ENCODE data around the gene SLC25A11.

SLC25A11 gene

GRCh38 chr17:4944163-4944553 is 4.3 kb upstream of the SLC25A11 start:
- peaks cover 32 to 37% of the 10 kb centered on the region in 2 donors for H3K36me3 ChIP-seq (ENCODE audit: control insufficient read depth in 2 of 2, insufficient read depth in 2 of 2, low read length in 2 of 2)
- H3K4me1 ChIP-seq (ENCODE audit: control insufficient read depth, insufficient read depth, low read length): peaks cover 54% of the 10 kb centered on the region
- no peak overlapping the region for H3K4me3 ChIP-seq (ENCODE audit: low read length in 2 of 2)
- peak overlapping the region in 1 of 2 donors; percentile 32 for H3K9ac ChIP-seq (ENCODE audit: low read length in 2 of 2)
- no peaks in the 10 kb centered on the region for H3K27me3 ChIP-seq (ENCODE audit: control insufficient read depth in 1 of 2, insufficient read depth in 2 of 2, low read length in 2 of 2)
- H3K9me3 ChIP-seq (ENCODE audit: control insufficient read depth in 2 of 2, low read length in 2 of 2): no peaks in the 10 kb centered on the region
- H3K27ac ChIP-seq (ENCODE audit: low read length): peak overlapping the region; percentile 75

GRCh38 chr17:4942760-4943508 is 3.1 kb upstream of the SLC25A11 start:
- peak overlapping the region; percentile 18 for H3K27ac ChIP-seq (ENCODE audit: low read length)
- peaks cover 34 to 44% of the 10 kb centered on the region in 2 donors for H3K36me3 ChIP-seq (ENCODE audit: control insufficient read depth in 2 of 2, insufficient read depth in 2 of 2, low read length in 2 of 2)
- H3K9me3 ChIP-seq (ENCODE audit: control insufficient read depth in 2 of 2, low read length in 2 of 2): no peaks in the 10 kb centered on the region
- peak overlapping the region in 1 of 2 donors; percentile 42 for H3K9ac ChIP-seq (ENCODE audit: low read length in 2 of 2)
- no peak overlapping the region for H3K4me3 ChIP-seq (ENCODE audit: low read length in 2 of 2)
- peaks cover 66% of the 10 kb centered on the region for H3K4me1 ChIP-seq (ENCODE audit: control insufficient read depth, insufficient read depth, low read length)
- H3K27me3 ChIP-seq (ENCODE audit: control insufficient read depth in 1 of 2, insufficient read depth in 2 of 2, low read length in 2 of 2): no peaks in the 10 kb centered on the region

GRCh38 chr17:4941319-4941610 is 1.4 kb upstream of the SLC25A11 start:
- H3K4me3 ChIP-seq (ENCODE audit: low read length in 2 of 2): peak overlapping the region; percentile 82 to 94
- H3K9ac ChIP-seq (ENCODE audit: low read length in 2 of 2): peak overlapping the region; percentile 97 to 98
- peaks cover 47 to 53% of the 10 kb centered on the region in 2 donors for H3K36me3 ChIP-seq (ENCODE audit: control insufficient read depth in 2 of 2, insufficient read depth in 2 of 2, low read length in 2 of 2)
- H3K4me1 ChIP-seq (ENCODE audit: control insufficient read depth, insufficient read depth, low read length): peaks cover 62% of the 10 kb centered on the region
- peak overlapping the region; percentile 98 for H3K27ac ChIP-seq (ENCODE audit: low read length)
- no peaks in the 10 kb centered on the region for H3K9me3 ChIP-seq (ENCODE audit: control insufficient read depth in 2 of 2, low read length in 2 of 2)
- no peaks in the 10 kb centered on the region for H3K27me3 ChIP-seq (ENCODE audit: control insufficient read depth in 1 of 2, insufficient read depth in 2 of 2, low read length in 2 of 2)

GRCh38 chr17:4940555-4941318 is 891 bp upstream of the SLC25A11 start:
- H3K9ac ChIP-seq (ENCODE audit: low read length in 2 of 2): peak overlapping the region; percentile 97 to 98
- H3K36me3 ChIP-seq (ENCODE audit: control insufficient read depth in 2 of 2, insufficient read depth in 2 of 2, low read length in 2 of 2): peaks cover 47 to 48% of the 10 kb centered on the region in 2 donors
- H3K4me1 ChIP-seq (ENCODE audit: control insufficient read depth, insufficient read depth, low read length): peaks cover 57% of the 10 kb centered on the region
- no peaks in the 10 kb centered on the region for H3K27me3 ChIP-seq (ENCODE audit: control insufficient read depth in 1 of 2, insufficient read depth in 2 of 2, low read length in 2 of 2)
- H3K9me3 ChIP-seq (ENCODE audit: control insufficient read depth in 2 of 2, low read length in 2 of 2): no peaks in the 10 kb centered on the region
- peak overlapping the region; percentile 82 to 94 for H3K4me3 ChIP-seq (ENCODE audit: low read length in 2 of 2)
- peak overlapping the region; percentile 98 for H3K27ac ChIP-seq (ENCODE audit: low read length)

- H3K27ac ChIP-seq (ENCODE audit: low read length): peak overlapping the region; percentile 98
- H3K36me3 ChIP-seq (ENCODE audit: control insufficient read depth in 2 of 2, insufficient read depth in 2 of 2, low read length in 2 of 2): peaks cover 40 to 41% of the 10 kb centered on the region in 2 donors
- no peaks in the 10 kb centered on the region for H3K27me3 ChIP-seq (ENCODE audit: control insufficient read depth in 1 of 2, insufficient read depth in 2 of 2, low read length in 2 of 2)
- H3K9ac ChIP-seq (ENCODE audit: low read length in 2 of 2): peak overlapping the region; percentile 97 to 98
- H3K9me3 ChIP-seq (ENCODE audit: control insufficient read depth in 2 of 2, low read length in 2 of 2): no peaks in the 10 kb centered on the region
- H3K4me3 ChIP-seq (ENCODE audit: low read length in 2 of 2): peak overlapping the region; percentile 82 to 94
- peaks cover 46% of the 10 kb centered on the region for H3K4me1 ChIP-seq (ENCODE audit: control insufficient read depth, insufficient read depth, low read length)
These were observed 375 bp downstream of the SLC25A11 start for GRCh38 chr17:4939546-4939795.

GRCh38 chr17:4938688-4939545 is 929 bp downstream of the SLC25A11 start:
- no peaks in the 10 kb centered on the region for H3K27me3 ChIP-seq (ENCODE audit: control insufficient read depth in 1 of 2, insufficient read depth in 2 of 2, low read length in 2 of 2)
- H3K4me1 ChIP-seq (ENCODE audit: control insufficient read depth, insufficient read depth, low read length): peaks cover 46% of the 10 kb centered on the region

GRCh38 chr17:4938069-4938491 is 1.8 kb downstream of the SLC25A11 start:
- Histone ChIP-seq H3K4me1 (ENCODE audit: control insufficient read depth, insufficient read depth, low read length) (peaks cover 47% of the 10 kb centered on the region), H3K36me3 (ENCODE audit: control insufficient read depth in 2 of 2, insufficient read depth in 2 of 2, low read length in 2 of 2) (peaks cover 30% of the 10 kb centered on the region in 2 donors), H3K27ac (ENCODE audit: low read length) (peak overlapping the region; percentile 98), H3K9me3 (ENCODE audit: control insufficient read depth in 2 of 2, low read length in 2 of 2) (no peaks in the 10 kb centered on the region), H3K27me3 (ENCODE audit: control insufficient read depth in 1 of 2, insufficient read depth in 2 of 2, low read length in 2 of 2) (no peaks in the 10 kb centered on the region), H3K9ac (ENCODE audit: low read length in 2 of 2) (peak overlapping the region; percentile 47 to 97), H3K4me3 (ENCODE audit: low read length in 2 of 2) (peak overlapping the region in 1 of 2 donors; percentile 8)

More at GRCh38 chr17:4938688-4939545, 929 bp downstream of the SLC25A11 start:
- Histone ChIP-seq H3K27ac (ENCODE audit: low read length) (peak overlapping the region; percentile 98), H3K9me3 (ENCODE audit: control insufficient read depth in 2 of 2, low read length in 2 of 2) (no peaks in the 10 kb centered on the region), H3K4me3 (ENCODE audit: low read length in 2 of 2) (peak overlapping the region; percentile 82 to 94), H3K36me3 (ENCODE audit: control insufficient read depth in 2 of 2, insufficient read depth in 2 of 2, low read length in 2 of 2) (peaks cover 35 to 36% of the 10 kb centered on the region in 2 donors), H3K9ac (ENCODE audit: low read length in 2 of 2) (peak overlapping the region; percentile 97 to 98)

GRCh38 chr17:4937553-4937952 is 2.3 kb downstream of the SLC25A11 start:
- Histone ChIP-seq H3K27me3 (ENCODE audit: control insufficient read depth in 1 of 2, insufficient read depth in 2 of 2, low read length in 2 of 2) (no peaks in the 10 kb centered on the region), H3K9me3 (ENCODE audit: control insufficient read depth in 2 of 2, low read length in 2 of 2) (no peaks in the 10 kb centered on the region), H3K27ac (ENCODE audit: low read length) (peak overlapping the region; percentile 98), H3K4me1 (ENCODE audit: control insufficient read depth, insufficient read depth, low read length) (peaks cover 47% of the 10 kb centered on the region), H3K4me3 (ENCODE audit: low read length in 2 of 2) (no peak overlapping the region), H3K9ac (ENCODE audit: low read length in 2 of 2) (no peak overlapping the region), H3K36me3 (ENCODE audit: control insufficient read depth in 2 of 2, insufficient read depth in 2 of 2, low read length in 2 of 2) (peaks cover 25% of the 10 kb centered on the region in 2 donors)

GRCh38 chr17:4936436-4936835 is 3.4 kb downstream of the SLC25A11 start:
- Histone ChIP-seq H3K9me3 (ENCODE audit: control insufficient read depth in 2 of 2, low read length in 2 of 2) (no peaks in the 10 kb centered on the region), H3K4me1 (ENCODE audit: control insufficient read depth, insufficient read depth, low read length) (peaks cover 36% of the 10 kb centered on the region), H3K9ac (ENCODE audit: low read length in 2 of 2) (no peak overlapping the region), H3K36me3 (ENCODE audit: control insufficient read depth in 2 of 2, insufficient read depth in 2 of 2, low read length in 2 of 2) (peaks cover 19 to 20% of the 10 kb centered on the region in 2 donors), H3K4me3 (ENCODE audit: low read length in 2 of 2) (no peak overlapping the region), H3K27me3 (ENCODE audit: control insufficient read depth in 1 of 2, insufficient read depth in 2 of 2, low read length in 2 of 2) (no peaks in the 10 kb centered on the region), H3K27ac (ENCODE audit: low read length) (no peak overlapping the region)

GRCh38 chr17:4935650-4936049 is 4.2 kb downstream of the SLC25A11 start:
- no peak overlapping the region for H3K9ac ChIP-seq (ENCODE audit: low read length in 2 of 2)
- peaks cover 28% of the 10 kb centered on the region for H3K4me1 ChIP-seq (ENCODE audit: control insufficient read depth, insufficient read depth, low read length)
- H3K27ac ChIP-seq (ENCODE audit: low read length): no peak overlapping the region
- no peaks in the 10 kb centered on the region for H3K9me3 ChIP-seq (ENCODE audit: control insufficient read depth in 2 of 2, low read length in 2 of 2)
- H3K36me3 ChIP-seq (ENCODE audit: control insufficient read depth in 2 of 2, insufficient read depth in 2 of 2, low read length in 2 of 2): peaks cover 19 to 20% of the 10 kb centered on the region in 2 donors
- H3K4me3 ChIP-seq (ENCODE audit: low read length in 2 of 2): no peak overlapping the region
- H3K27me3 ChIP-seq (ENCODE audit: control insufficient read depth in 1 of 2, insufficient read depth in 2 of 2, low read length in 2 of 2): no peaks in the 10 kb centered on the region
